ENCODE results near the gene DDB1. TPM values are rescaled to one million over a fixed set of nuclear protein-coding genes. Genes with fewer than 3 reads are reported as not detected.
A peak's percentile ranks its signal among the peaks of the same experiment; 100 is the strongest.

DDB1 gene
- total and polyA plus RNA-seq, 9 of the 15 experiments (the other 6 are each of a cell fraction or from before 2014, with no cell fraction given), result 172 to 361 (median 266) TPM

DNA sequence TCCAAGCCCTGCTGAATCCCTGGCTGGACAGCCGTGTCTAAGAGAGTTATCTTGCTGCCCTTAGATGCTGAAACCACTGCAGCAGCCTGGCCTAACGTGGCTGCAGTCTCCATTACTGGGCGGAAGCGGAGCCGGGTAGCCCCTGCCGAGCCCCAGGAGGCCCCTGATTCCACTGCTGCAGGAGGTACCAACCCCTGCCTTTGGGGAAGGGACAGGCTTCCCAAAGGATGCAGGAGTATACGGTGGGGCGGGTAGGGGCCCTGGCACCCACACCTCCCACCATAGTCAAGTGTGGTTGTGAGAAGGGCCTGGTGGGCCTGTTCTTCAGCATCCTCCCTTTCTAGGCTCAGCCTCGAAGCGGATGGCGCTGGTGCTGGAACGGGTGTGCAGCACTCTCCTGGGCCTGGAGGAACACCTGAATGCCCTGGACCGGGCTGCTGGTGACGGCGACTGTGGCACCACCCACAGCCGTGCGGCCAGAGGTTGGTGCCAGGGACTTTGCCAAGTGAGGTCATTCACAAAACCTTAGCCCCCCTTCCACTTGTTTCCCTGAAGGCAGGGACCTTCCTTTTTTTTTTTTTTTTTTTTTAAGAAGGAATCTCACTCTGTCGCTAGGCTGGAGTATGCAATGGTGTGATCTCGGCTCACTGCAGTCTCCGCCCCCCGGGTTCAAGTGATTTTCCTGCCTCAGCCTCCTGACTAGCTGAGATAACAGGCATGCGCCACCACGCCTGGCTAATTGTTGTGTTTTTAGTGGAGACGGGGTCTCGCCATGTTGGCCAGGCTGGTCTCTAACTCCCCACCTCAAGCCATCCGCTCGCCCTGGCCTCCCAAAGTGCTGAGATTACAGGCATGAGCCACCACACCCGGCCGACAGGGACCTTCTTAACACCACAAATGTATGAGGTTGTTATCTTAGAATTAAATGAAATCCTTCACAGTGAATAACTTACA, 11.2 kb upstream of the DDB1 start (continued):
- TF ChIP-seq, protein P1, sequence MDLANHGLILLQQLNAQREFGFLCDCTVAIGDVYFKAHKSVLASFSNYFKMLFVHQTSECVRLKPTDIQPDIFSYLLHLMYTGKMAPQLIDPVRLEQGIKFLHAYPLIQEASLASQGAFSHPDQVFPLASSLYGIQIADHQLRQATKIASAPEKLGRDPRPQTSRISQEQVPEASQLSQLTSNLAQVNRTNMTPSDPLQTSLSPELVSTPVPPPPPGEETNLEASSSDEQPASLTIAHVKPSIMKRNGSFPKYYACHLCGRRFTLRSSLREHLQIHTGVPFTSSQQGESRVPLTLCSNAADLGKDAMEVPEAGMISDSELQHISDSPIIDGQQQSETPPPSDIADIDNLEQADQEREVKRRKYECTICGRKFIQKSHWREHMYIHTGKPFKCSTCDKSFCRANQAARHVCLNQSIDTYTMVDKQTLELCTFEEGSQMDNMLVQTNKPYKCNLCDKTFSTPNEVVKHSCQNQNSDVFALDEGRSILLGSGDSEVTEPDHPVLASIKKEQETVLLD (IDR thresholded peaks at IDR 0.05), result no peak
- peak; percentile 64 to 75 for TF ChIP-seq KDM1A (IDR thresholded peaks at IDR 0.05)
- peak; percentile 86 for TF ChIP-seq ZNF121 (CRISPR knock-in tag; conservative IDR thresholded peaks at IDR 0.05)
- no peak for TF ChIP-seq ZNF232 (CRISPR knock-in tag; IDR thresholded peaks at IDR 0.05)
- no peak for TF ChIP-seq KDM2B (CRISPR knock-in tag; IDR thresholded peaks at IDR 0.05)
- TF ChIP-seq XRCC3 (IDR thresholded peaks at IDR 0.05), result no peak
- no peak for TF ChIP-seq BRD9 (IDR thresholded peaks at IDR 0.05; ENCODE audit: low read depth, partially characterized antibody)
- TF ChIP-seq, protein P2, sequence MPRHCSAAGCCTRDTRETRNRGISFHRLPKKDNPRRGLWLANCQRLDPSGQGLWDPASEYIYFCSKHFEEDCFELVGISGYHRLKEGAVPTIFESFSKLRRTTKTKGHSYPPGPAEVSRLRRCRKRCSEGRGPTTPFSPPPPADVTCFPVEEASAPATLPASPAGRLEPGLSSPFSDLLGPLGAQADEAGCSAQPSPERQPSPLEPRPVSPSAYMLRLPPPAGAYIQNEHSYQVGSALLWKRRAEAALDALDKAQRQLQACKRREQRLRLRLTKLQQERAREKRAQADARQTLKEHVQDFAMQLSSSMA (CRISPR knock-in tag; IDR thresholded peaks at IDR 0.05), result no peak
